Activated CD8-positive, alpha-beta memory T cell treated with anti-CD3 and anti-CD28 coated beads, Interleukin-2, amount 50 U/mL, for 1 hour (primary cell): Measurements from ENCODE around the gene CCDC170.

Experiments
- DNase-seq: peaks from one replicate; pipeline ENCODE4 v3.0.0-alpha.2; 2020; ENCODE audit errors: extremely low read depth

CCDC170 gene

DNA sequence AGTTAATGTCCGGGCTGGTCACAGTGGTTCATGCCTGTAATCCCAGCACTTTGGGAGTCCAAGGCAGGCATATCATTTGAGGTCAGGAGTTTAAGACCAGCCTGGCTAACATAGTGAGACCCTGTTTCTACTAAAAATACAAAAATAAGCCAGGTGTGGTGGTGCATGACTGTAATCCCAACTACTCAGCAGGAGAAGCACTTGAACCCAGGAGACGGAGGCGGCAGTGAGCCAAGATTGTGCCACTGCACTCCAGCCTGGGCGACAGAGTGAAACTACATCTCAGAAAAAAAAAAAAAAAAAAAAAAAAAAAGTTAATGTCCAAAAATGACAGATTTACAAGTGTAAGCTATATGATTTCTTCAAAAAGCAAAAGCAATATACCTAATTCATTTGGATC lies 124.9 kb downstream of the CCDC170 start:
- no peak for DNase-seq

GRCh38 chr6:151620179-151620578 lies 126.4 kb downstream of the CCDC170 start:
- no peak for DNase-seq

DNA sequence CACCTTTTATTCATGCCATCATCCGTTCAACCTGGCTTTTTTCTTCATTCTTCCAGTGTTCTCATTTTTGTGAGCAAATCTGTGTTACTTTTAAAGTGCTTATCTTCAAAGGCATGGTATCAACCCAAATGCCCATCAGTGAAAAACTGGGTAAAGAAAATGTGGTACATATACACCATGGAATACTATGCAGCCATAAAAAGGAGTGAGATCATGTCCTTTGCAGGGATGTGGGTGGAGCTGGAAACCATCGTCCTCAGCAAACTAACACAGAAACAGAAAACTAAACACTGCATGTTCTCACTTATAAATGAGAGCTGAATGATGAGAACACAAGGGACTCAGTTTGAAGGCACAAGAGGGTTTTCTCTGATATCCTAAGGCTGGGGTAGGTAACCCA lies 130.3 kb downstream of the CCDC170 start:
- no peak for DNase-seq

DNA sequence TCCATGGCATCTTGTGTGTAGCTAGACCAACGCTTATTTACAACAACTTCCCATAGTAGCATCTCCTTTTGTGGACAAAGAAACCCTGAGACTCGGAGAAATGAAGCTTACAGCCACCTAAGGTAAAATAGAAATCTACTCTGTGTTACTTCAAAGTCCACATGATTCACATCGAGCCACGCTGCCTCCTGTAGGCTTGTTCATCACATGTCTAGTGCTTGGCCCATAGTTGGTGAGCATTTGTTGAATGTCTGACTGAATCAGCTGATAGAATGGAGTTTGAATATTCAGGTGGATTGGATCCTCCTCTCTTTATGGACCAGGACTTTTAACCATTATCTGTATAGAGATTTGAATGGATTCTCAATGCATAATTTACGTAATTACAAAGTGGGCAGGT lies 130.7 kb downstream of the CCDC170 start:
- no peak for DNase-seq

DNA sequence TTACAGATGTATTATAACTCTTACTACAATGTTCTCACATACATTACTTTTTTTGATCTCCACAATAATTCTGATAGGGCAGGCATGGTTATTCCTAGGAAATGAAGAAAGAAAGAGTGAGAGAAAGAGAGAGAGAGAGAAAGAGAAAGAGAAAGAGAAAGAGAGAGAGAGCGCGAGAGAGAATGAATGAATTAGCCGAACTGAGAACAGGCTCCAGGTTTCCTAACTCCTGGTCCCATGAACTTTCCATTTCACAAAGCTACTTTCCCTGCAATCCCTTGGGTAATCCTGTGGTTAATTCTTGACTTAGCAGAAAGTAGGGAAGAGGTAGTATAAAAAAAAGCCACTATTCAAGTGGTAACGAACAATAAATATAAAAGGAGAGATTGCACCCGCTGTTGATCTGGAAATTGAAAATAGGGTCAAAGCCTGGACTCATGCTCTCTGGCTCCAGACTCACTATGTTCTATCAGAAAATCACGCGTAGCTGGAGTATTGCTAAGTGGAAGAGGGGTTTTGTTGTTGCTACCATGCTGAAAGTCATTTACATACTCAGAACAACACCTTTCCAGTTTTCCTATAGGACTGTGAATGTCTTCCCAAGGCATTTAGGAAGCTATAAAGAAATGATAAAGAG lies 131.2 kb downstream of the CCDC170 start:
- no peak for DNase-seq

GRCh38 chr6:151627689-151628444 lies 134.1 kb downstream of the CCDC170 start:
- no peak for DNase-seq

- DNase-seq, result no peak
These were observed 136.0 kb downstream of the CCDC170 start for GRCh38 chr6:151629791-151630190.

GRCh38 chr6:151630387-151630786 lies 136.6 kb downstream of the CCDC170 start:
- DNase-seq, result no peak

DNA sequence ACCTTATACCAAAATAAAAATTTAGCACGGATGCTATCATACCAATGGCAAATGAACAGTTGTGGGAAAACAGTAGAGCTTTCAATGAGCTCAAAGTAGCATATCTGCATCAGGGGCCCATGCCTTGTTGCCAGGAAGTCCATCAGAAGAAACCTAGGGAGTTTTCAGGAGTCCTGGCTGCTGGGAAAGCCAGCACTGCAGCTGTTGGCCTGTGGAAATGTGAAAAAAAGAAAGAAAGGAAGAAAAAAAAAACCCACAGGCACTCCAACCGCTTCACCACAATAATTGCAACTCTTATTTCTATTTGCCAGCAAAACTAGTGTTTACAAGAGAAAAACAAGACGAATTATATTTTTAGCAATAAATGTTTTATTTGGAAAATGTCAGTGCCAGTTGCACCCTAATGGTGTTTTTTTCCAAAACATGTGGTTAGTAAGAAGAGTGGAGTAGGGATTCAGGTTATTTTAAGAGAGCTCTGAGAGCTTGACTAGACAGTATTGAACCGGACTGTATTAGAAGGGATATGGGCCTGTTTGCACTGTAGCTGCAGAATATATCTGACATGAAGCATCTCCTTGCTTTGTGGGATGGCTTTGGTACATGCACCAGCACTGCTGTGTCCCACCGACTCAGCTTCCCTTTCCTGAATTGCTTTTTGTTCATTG lies 137.3 kb downstream of the CCDC170 start:
- no peak for DNase-seq

DNA sequence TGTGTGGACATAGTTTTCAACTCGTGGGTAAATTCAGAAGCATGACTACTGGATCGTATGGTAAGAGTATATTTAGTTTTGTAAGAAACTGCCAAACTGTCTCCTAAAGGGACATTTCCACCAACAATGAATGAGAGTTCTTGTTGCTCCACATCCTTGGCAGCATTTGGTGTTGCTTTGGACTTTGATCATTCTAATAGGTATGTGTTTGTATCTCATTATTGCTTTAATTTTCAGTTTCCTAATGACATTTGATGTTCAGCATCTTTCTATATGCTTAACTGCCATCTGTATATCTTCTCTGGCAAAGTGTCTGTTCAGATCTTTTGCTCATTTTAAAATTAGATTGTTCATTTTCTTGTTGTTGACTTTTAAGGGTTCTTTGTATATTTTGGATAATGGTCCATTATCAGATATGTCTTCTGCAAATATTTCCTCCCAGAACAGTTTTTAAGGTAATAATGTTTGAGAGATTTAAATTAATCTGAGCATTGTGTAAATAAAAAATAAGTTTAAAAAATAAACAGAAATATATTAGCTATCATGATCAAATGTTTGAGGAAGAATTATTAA lies 138.7 kb downstream of the CCDC170 start:
- no peak for DNase-seq

DNA sequence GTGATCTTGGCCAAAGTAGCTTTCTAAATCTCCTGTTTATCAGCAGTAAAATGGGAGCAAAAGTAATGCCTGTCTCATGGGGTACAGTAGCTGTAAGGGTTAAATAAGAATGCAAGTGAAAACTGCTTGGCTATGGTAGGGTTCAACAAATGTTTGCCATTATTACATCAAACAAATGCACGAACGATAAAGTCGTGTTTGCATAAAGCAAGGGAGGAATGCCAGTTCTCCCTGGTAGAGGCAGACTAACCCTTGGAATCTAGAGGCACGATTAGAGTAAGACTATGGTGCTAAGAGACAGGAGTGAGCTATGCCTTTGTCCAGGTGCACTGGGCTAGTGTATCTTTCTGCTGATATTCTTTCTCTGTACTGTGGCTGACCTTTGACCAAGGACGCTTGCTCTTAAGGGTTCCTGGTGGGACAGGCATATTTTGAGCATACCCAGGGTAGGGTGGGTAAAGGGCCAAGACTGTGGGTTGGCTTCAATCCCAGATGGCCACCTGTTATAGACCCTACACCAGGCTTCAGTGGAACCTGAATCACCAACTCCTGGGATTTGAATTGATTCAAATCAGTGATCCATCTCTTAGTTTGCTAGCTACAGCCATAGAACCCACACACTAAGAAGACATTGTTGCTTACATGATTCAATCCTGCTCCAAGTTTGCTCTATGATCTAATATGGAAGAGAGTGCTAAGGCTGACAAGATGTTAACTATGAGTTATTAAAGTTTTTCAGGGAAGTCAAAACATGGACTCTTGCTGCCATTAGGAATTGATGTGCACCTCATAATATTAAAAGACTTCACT lies 139.9 kb downstream of the CCDC170 start:
- no peak for DNase-seq

- no peak for DNase-seq
These were observed 140.5 kb downstream of the CCDC170 start for GRCh38 chr6:151634336-151634720.

DNA sequence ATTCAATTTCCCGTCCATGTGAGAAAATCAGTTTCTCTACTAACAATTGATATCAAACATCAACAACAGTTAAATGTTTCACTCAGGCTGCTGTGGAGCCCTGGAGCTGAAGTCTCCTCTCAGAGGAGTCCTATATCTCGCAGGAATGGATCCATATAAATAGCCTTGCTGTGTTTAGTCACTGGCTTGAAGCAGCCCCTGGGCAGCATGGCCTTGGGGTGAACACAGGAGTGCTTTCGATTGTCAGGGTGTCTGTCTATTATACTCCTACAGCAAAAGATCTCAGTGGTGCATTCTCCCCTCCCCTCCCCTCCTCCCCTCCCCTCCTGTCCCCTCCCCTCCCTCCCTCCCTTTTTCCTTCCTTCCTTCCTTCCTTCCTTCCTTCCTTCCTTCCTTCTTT lies 141.9 kb downstream of the CCDC170 start:
- no peak for DNase-seq

- DNase-seq, result no peak
These were observed 144.0 kb downstream of the CCDC170 start for GRCh38 chr6:151637814-151638213.

DNA sequence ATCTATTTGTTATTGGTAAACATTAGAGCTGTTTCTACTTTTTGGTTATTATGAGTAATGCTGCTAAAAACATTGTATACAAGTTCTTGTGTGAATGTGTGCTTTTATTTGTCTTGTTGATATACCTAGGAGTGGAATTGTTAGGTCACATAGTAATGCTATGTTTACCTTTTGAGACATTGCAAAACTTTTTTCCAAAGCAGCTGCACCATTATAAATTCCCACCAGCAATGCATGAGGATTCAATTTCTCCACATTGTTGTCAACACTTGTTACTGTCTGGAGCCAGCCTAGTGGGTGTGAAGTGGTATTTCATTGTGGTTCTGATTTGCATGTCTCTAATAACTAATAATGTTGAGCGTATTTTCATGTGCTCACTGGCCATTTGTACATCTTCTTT lies 145.9 kb downstream of the CCDC170 start:
- DNase-seq, result no peak

DNA sequence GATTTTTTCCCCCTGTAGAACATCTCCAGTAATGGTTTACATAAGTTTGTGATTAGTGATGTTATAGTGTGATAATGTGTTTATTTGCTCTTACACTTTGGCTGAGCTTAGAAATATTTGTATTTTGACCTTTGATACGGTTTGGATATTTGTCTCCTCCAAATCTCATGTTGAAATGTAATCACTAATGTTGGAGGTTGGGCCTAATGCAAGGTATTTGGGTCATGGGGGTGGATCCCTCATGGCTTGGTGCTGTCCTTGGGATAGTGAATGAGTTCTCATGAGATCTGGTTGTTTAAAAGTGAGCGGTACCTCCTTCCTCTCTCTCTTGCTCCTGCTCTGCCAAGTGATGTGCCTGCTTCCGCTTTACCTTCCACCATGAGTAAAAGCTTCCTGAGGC lies 147.2 kb downstream of the CCDC170 start:
- DNase-seq, result no peak

GRCh38 chr6:151647976-151648639 lies 154.3 kb downstream of the CCDC170 start:
- no peak for DNase-seq

DNA sequence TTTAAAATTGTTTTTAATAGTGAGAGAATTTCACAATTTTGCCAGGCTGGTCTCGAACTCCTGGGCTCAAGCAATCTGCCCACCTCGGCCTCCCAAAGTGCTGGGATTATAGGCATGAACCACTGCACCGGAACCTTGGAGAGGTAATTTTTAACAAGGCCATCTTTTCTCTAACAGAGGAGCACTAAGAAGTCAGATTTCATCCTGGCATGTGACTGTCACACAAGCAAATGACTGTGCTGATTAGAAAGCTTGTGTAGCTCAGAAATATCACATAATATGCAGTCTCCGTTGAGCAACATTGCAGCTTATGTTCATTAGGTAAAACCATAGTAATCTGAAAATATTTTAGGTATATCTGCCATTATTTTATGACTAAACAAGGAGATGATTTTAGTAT lies 156.0 kb downstream of the CCDC170 start:
- no peak for DNase-seq

DNA sequence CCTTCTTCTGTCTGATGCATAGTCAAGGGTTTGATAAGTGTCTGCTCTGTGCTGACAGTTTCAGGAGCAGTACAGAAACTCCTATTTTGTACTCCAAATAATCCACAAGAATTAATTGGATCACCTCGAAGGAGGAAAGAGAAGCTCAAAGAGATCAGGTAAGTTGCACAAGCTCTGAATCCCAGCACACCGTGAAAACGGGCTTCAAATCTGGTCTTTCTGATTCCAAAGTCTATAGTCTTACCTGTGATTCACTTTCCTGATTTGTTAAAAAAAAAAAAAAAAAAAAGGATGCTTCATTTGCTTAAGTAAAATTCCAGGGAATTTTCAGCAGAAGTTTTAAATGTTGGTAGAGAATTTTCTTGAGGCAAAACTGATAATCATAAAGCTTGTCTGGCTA lies 157.8 kb downstream of the CCDC170 start:
- DNase-seq, result no peak

- no peak for DNase-seq
These were observed 158.5 kb downstream of the CCDC170 start for GRCh38 chr6:151652325-151652724.

- no peak for DNase-seq
These were observed 161.3 kb downstream of the CCDC170 start for GRCh38 chr6:151655099-151655498.
